Measurements from ENCODE around the gene SPATA20. TPM values are rescaled to one million over a fixed set of nuclear protein-coding genes. Genes with fewer than 3 reads are reported as not detected.

Gene SPATA20
- total RNA-seq, 3 donors from 2014 or later, result 52.4 to 62.3 (median 58.4) TPM

DNA sequence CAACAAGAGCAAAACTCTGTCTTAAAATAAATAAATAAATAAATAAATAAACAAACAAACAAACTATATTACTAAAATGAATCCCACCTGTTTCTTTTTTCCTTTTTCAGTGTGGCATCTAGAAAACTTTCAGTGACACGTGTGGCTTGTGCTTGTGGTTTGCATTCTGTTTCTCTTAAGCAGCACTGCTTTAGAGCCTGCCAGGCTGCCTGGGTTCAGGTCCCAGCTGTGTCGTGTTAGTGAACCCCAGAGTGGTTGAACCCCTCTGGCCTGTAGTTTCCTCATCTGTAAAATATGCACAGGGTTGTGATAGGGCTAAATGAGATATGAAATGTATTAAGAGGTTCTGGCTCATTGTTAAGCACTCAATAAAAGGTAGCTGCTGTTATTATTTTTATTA, 26.5 kb upstream of the SPATA20 start:
- H3K27ac ChIP-seq, result no peak overlapping the region
- intact Hi-C loops (cut with DNase I; ENCODE audit: low total_unique reads), result loop anchor here (5.0 kb wide), 1 partner anchor 693 kb away; no protein-coding TSS in a partner anchor
- no peak for TF ChIP-seq POLR2A (IDR thresholded peaks at IDR 0.05)
- TF ChIP-seq POLR2AphosphoS5 (IDR thresholded peaks at IDR 0.05), result no peak
- no peak for DNase-seq (ENCODE audit: low spot score in 2 of 2)
- H3K9me3 ChIP-seq, result no peaks in the 10 kb centered on the region
- H3K27me3 ChIP-seq, result no peaks in the 10 kb centered on the region
- H3K36me3 ChIP-seq, result no peaks in the 10 kb centered on the region
- H3K4me1 ChIP-seq, result no peaks in the 10 kb centered on the region
- H3K4me3 ChIP-seq, result no peak overlapping the region

DNA sequence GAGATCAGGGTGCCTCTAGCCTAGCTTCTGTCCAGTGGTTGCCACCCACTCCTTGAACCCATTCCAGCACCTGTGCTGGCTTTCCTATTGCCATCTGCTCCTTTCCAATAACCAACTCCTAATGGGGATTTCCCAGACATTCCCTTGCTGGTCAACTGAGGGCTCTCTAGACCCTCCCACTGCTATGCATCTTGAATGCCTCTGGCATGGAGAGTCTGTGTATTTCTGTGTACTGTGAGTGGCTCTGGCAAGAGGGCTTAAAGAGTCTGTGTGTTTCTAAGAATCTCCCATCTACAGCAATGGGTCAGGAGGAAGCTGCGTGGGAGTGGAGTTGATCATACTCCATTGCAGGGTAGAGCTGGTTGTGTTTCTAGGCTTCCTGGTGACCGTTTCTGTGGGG, 25.5 kb upstream of the SPATA20 start:
- TF ChIP-seq POLR2A (IDR thresholded peaks at IDR 0.05) (no peak), POLR2AphosphoS5 (IDR thresholded peaks at IDR 0.05) (no peak)
- TF ChIP-seq, protein P1, sequence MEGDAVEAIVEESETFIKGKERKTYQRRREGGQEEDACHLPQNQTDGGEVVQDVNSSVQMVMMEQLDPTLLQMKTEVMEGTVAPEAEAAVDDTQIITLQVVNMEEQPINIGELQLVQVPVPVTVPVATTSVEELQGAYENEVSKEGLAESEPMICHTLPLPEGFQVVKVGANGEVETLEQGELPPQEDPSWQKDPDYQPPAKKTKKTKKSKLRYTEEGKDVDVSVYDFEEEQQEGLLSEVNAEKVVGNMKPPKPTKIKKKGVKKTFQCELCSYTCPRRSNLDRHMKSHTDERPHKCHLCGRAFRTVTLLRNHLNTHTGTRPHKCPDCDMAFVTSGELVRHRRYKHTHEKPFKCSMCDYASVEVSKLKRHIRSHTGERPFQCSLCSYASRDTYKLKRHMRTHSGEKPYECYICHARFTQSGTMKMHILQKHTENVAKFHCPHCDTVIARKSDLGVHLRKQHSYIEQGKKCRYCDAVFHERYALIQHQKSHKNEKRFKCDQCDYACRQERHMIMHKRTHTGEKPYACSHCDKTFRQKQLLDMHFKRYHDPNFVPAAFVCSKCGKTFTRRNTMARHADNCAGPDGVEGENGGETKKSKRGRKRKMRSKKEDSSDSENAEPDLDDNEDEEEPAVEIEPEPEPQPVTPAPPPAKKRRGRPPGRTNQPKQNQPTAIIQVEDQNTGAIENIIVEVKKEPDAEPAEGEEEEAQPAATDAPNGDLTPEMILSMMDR (IDR thresholded peaks at IDR 0.05), result no peak
- DNase-seq (ENCODE audit: low spot score in 2 of 2), result no peak
- intact Hi-C loops (cut with DNase I; ENCODE audit: low total_unique reads), result loop anchor here (5.0 kb wide), 1 partner anchor 694 kb away; no protein-coding TSS in a partner anchor
- Histone ChIP-seq H3K36me3 (no peaks in the 10 kb centered on the region), H3K27ac (no peak overlapping the region), H3K9me3 (no peaks in the 10 kb centered on the region), H3K4me1 (no peaks in the 10 kb centered on the region), H3K4me3 (no peak overlapping the region), H3K27me3 (no peaks in the 10 kb centered on the region)

DNA sequence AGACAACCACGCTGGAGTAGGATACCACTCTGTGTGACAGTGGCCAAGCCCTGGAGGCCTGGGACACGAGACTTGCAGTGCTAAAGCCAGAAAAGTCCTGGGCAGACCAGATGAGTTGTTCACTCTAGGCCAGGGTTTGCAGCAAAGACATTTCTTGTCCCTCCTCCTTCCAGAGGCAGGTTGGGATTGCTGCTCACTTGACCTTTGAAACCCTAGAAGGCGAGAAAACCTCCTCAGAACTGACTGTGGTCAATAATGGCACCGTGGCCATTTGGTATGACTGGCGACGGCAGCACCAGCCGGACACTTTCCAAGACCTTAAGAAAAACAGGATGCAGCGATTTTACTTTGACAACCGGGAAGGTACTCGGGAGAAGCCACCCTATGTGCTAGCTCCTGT, 24.2 kb upstream of the SPATA20 start:
- no peaks in the 10 kb centered on the region for H3K9me3 ChIP-seq
- H3K27ac ChIP-seq, result peak overlapping the region; percentile 18 to 61
- DNase-seq (ENCODE audit: low spot score in 2 of 2), result no peak
- no peak overlapping the region for H3K4me3 ChIP-seq
- H3K36me3 ChIP-seq, result no peaks in the 10 kb centered on the region
- intact Hi-C loops (cut with DNase I; ENCODE audit: low total_unique reads), result loop anchor here (5.0 kb wide), 1 partner anchor 695 kb away; no protein-coding TSS in a partner anchor
- TF ChIP-seq POLR2AphosphoS5 (IDR thresholded peaks at IDR 0.05) (no peak), POLR2A (IDR thresholded peaks at IDR 0.05) (no peak)
- TF ChIP-seq, protein P1 (IDR thresholded peaks at IDR 0.05), result no peak
- H3K4me1 ChIP-seq, result no peaks in the 10 kb centered on the region
- H3K27me3 ChIP-seq, result no peaks in the 10 kb centered on the region

DNA sequence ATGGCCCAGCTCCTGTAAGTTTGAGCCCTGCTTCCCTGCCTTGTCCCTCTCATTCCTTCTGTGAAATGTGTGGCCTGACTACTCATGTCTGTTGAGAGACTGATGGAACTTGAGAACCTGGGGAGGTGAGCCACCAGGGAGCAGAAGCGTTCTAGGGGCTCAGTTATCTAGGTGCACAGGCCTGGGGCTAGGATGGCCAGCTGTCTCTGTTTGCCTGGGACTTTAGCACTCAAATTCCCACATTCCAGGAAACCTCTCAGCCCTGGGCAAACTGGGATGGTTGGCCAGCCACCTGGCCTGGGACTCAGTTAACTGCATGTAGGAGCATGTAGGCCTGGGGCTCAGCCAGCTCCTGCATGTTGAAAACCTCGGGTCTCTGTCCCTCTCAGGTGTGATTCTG, 23.8 kb upstream of the SPATA20 start:
- Histone ChIP-seq H3K4me1 (no peaks in the 10 kb centered on the region), H3K9me3 (no peaks in the 10 kb centered on the region), H3K4me3 (no peak overlapping the region), H3K36me3 (no peaks in the 10 kb centered on the region), H3K27ac (peak overlapping the region; percentile 18 to 61), H3K27me3 (no peaks in the 10 kb centered on the region)
- peak in 1 of 2 donors; percentile 83 for DNase-seq (ENCODE audit: low spot score in 2 of 2)
- intact Hi-C loops (cut with DNase I; ENCODE audit: low total_unique reads), result loop anchor here (5.0 kb wide), 1 partner anchor 696 kb away; no protein-coding TSS in a partner anchor
- TF ChIP-seq POLR2A (IDR thresholded peaks at IDR 0.05) (no peak), POLR2AphosphoS5 (IDR thresholded peaks at IDR 0.05) (no peak)
- TF ChIP-seq, protein P1 (IDR thresholded peaks at IDR 0.05), result no peak

DNA sequence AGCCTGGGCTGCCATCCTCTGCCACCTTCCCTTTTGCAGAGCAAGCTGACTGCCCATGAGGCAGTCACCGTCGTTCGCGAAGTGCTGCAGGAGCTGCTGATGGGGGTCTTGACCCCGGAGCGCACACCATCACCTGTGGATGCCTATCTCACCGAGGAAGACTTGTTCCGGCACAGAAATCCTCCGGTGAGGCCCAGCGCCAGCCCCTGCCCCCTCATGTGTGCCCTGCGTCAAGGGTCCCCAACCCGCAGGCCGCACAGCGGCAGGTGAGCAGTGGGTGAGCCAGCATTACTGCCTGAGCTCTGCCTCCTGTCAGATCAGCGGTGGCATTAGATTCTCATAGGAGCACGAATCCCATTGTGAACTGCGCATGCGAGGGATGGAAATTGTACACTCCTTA, 22.1 kb upstream of the SPATA20 start:
- DNase-seq (ENCODE audit: low spot score in 2 of 2), result no peak
- Histone ChIP-seq H3K9me3 (no peaks in the 10 kb centered on the region), H3K4me3 (no peak overlapping the region), H3K27me3 (no peaks in the 10 kb centered on the region), H3K36me3 (no peaks in the 10 kb centered on the region), H3K4me1 (no peaks in the 10 kb centered on the region), H3K27ac (no peak overlapping the region)
- TF ChIP-seq POLR2A (IDR thresholded peaks at IDR 0.05), result no peak
- no peak for TF ChIP-seq POLR2AphosphoS5 (IDR thresholded peaks at IDR 0.05)
- TF ChIP-seq, protein P1 (IDR thresholded peaks at IDR 0.05), result no peak
- intact Hi-C loops (cut with DNase I; ENCODE audit: low total_unique reads), result loop anchor here (5.0 kb wide), 1 partner anchor 698 kb away; no protein-coding TSS in a partner anchor
